CD14-positive monocyte (primary cell): ENCODE results near the gene NR0B2. TPM values are rescaled to one million over a fixed set of nuclear protein-coding genes. Genes with fewer than 3 reads are reported as not detected.

ENCODE experiments used
- DNase-seq, 3 donors: peaks; one replicate each; pipeline ENCODE4 v3.0.0-alpha.2; 2011 to 2022
- H2AFZ ChIP-seq: 2 replicates; pipeline ENCODE4 v1.6.0; 2012; ENCODE audit warnings: mild to moderate bottlenecking, low read depth, low read length, inconsistent platforms; ENCODE audit not compliant: insufficient read depth, poor library complexity, severe bottlenecking
- H3K27ac ChIP-seq, 2 donors: 1 replicate in 1 of 2; 2 replicates in 1 of 2; pipeline ENCODE4 v1.5.1; 2012 to 2013; ENCODE audit warnings: low read length in 2 of 2, control low read depth in 1 of 2, inconsistent platforms in 1 of 2, low read depth in 1 of 2, mild to moderate bottlenecking in 1 of 2
- H3K27me3 ChIP-seq, 2 donors: one replicate each; pipeline versions ENCODE4 v1.6.0 to v1.6.1; 2011 to 2013; ENCODE audit warnings: low read length in 2 of 2; ENCODE audit not compliant: control insufficient read depth in 2 of 2, insufficient read depth in 2 of 2
- H3K36me3 ChIP-seq, 2 donors: replicated peaks in 1 of 2; 1 replicate in 1 of 2; 2 replicates in 1 of 2; pipeline versions ENCODE4 v1.5.1 to v1.6.1; 2012 to 2013; ENCODE audit warnings: low read length in 2 of 2, control low read depth in 1 of 2, inconsistent platforms in 1 of 2, mild to moderate bottlenecking in 1 of 2; ENCODE audit not compliant: insufficient read depth in 2 of 2, control insufficient read depth in 1 of 2
- H3K4me1 ChIP-seq, 2 donors: 1 replicate in 1 of 2; 2 replicates in 1 of 2; pipeline versions ENCODE4 v1.5.1 to v1.6.1; 2012 to 2013; ENCODE audit warnings: low read length in 2 of 2, control low read depth in 1 of 2, inconsistent platforms in 1 of 2, mild to moderate bottlenecking in 1 of 2, moderate library complexity in 1 of 2; ENCODE audit not compliant: insufficient read depth in 2 of 2, control insufficient read depth in 1 of 2
- H3K4me2 ChIP-seq: replicated peaks from 2 replicates; pipeline ENCODE3; 2012; ENCODE audit warnings: low read length, moderate library complexity, mild to moderate bottlenecking; ENCODE audit not compliant: poor library complexity, severe bottlenecking; ENCODE audit errors: extremely low read depth
- H3K4me3 ChIP-seq, 3 experiments: fragments of 200-600 bp in 1 of 3; sonication (generic) in 1 of 3; replicated peaks in 1 of 3; 1 replicate in 2 of 3; 2 replicates in 1 of 3; pipeline ENCODE4 v1.5.1; 2011 to 2013; ENCODE audit warnings: low read length in 3 of 3, mild to moderate bottlenecking in 3 of 3, control low read depth in 2 of 3, low read depth in 2 of 3, inconsistent platforms in 1 of 3, moderate library complexity in 1 of 3
- H3K79me2 ChIP-seq: 2 replicates; pipeline ENCODE4 v1.6.0; 2012; ENCODE audit warnings: mild to moderate bottlenecking, control low read depth, inconsistent platforms, low read length, moderate library complexity; ENCODE audit not compliant: insufficient read depth
- H3K9ac ChIP-seq: 2 replicates; pipeline ENCODE4 v1.6.0; 2017; ENCODE audit warnings: low read length, mild to moderate bottlenecking; ENCODE audit not compliant: insufficient read depth, poor library complexity, severe bottlenecking
- H3K9me3 ChIP-seq, 2 donors: replicated peaks in 1 of 2; 1 replicate in 1 of 2; 2 replicates in 1 of 2; pipeline versions ENCODE4 v1.5.1 to v1.6.1; 2012 to 2013; ENCODE audit warnings: low read length in 2 of 2, control low read depth in 1 of 2; ENCODE audit not compliant: control insufficient read depth in 1 of 2, insufficient read depth in 1 of 2
- H4K20me1 ChIP-seq: 2 replicates; pipeline ENCODE4 v1.6.0; 2012; ENCODE audit warnings: mild to moderate bottlenecking, low read length, control low read depth, moderate library complexity; ENCODE audit not compliant: insufficient read depth
- H3K27ac Mint-ChIP-seq, 7 donors: one replicate each; pipeline ENCODE4 v1.8.0; 2020; ENCODE audit warnings: mild to moderate bottlenecking in 7 of 7, mixed read lengths in 7 of 7, moderate library complexity in 6 of 7, inconsistent platforms in 2 of 7
- H3K27me3 Mint-ChIP-seq, 3 donors: one replicate each; pipeline ENCODE4 v1.8.0; 2021 to 2022; ENCODE audit warnings: low read depth in 3 of 3, mild to moderate bottlenecking in 3 of 3, mixed read lengths in 3 of 3, moderate library complexity in 3 of 3, inconsistent platforms in 1 of 3
- H3K36me3 Mint-ChIP-seq, 2 donors: one replicate each; pipeline ENCODE4 v1.8.0; 2020; ENCODE audit warnings: mixed read lengths in 2 of 2, inconsistent platforms in 1 of 2, mild to moderate bottlenecking in 1 of 2
- H3K4me1 Mint-ChIP-seq: one replicate; pipeline ENCODE4 v1.8.0; 2020; ENCODE audit warnings: mild to moderate bottlenecking, mixed read lengths
- H3K4me3 Mint-ChIP-seq, 2 donors: one replicate each; pipeline ENCODE4 v1.8.0; 2020; ENCODE audit warnings: mild to moderate bottlenecking in 2 of 2, mixed read lengths in 2 of 2, moderate library complexity in 1 of 2
- H3K9me3 Mint-ChIP-seq, 7 donors: one replicate each; pipeline ENCODE4 v1.8.0; 2020 to 2022; ENCODE audit warnings: mixed read lengths in 7 of 7, mild to moderate bottlenecking in 6 of 7, moderate library complexity in 6 of 7, inconsistent platforms in 2 of 7
- CTCF ChIP-seq: fragments of 200-600 bp; IDR thresholded peaks from one replicate; pipeline ENCODE4 v1.8.0; 2022; ENCODE audit warnings: antibody characterized with exemption, mild to moderate bottlenecking
- WGBS: methylation state at CpG from one replicate; pipeline ENCODE4 v1.1.5; 2013; ENCODE audit warnings: missing lambda C conversion rate; ENCODE audit not compliant: insufficient coverage; 5-methylcytosine and 5-hydroxymethylcytosine counted together
- intact Hi-C, 2 donors: fragments of 100-400 bp; cut with micrococcal nuclease; formaldehyde crosslinking; loops; one replicate each; pipeline versions ENCODE4 v1.15.0 to v1.15.1; 2023
- polyA plus RNA-seq, 3 donors: library from polyadenylated mRNA; depleted of rRNA in 1 of 3; unstranded in 2 of 3; stranded (reverse) in 1 of 3; fragments of 300-500 nt in 2 of 3; fragments of >200 nt in 1 of 3; fragmentation: Illumina TruSeq in 2 of 3; gene quantifications; 1 replicate in 2 of 3; 2 replicates in 1 of 3; pipeline ENCODE4 v1.2.3, GENCODE V29; 2012 to 2021

Gene NR0B2
- polyA plus RNA-seq, 3 donors = not detected

GRCh38 chr1:26889551-26890466, 24.0 kb downstream of the NR0B2 start, which contains the start of gene GPN2:
Gene GPN2, minus strand, starts transcription at chr1:26890283. Its CDS starts 187 bp downstream, at chr1:26890096.
- Histone ChIP-seq H3K9ac (peak within 1 kb of the TSS; percentile 87), H3K36me3 (peaks cover 51 to 69% of the 10 kb centered on the region in 2 donors), H3K27ac (peak within 1 kb of the TSS; percentile 83 to 84), H3K4me3 (peak within 1 kb of the TSS; percentile 68 to 83 (median 78)), H3K9me3 (no peaks in the 10 kb centered on the region), H2AFZ (peak within 1 kb of the TSS; percentile 90), H3K79me2 (peaks cover 25% of the 10 kb centered on the region), H3K4me1 (peaks cover 12 to 18% of the 10 kb centered on the region in 2 donors), H3K27me3 (no peaks in the 10 kb centered on the region), H4K20me1 (peaks cover 37% of the 10 kb centered on the region), H3K4me2 (peak within 1 kb of the TSS; percentile 85)
- H3K9me3 Mint-ChIP-seq = no peaks in the 10 kb centered on the region
- H3K4me3 Mint-ChIP-seq = peak within 1 kb of the TSS; percentile 90 to 94
- H3K36me3 Mint-ChIP-seq = peaks cover 56 to 71% of the 10 kb centered on the region in 2 donors
- DNase-seq = peak; percentile 64 to 78 (median 71)
- H3K27ac Mint-ChIP-seq = peak within 1 kb of the TSS; percentile 88 to 96 (median 94)
- WGBS = 2% methylated on average over 83 of the region's 89 CpGs
- H3K4me1 Mint-ChIP-seq = peaks cover 25% of the 10 kb centered on the region
- peaks cover 0 to 2% (median 1%) of the 10 kb centered on the region in 3 donors for H3K27me3 Mint-ChIP-seq
- intact Hi-C loops = no loop called here
- TF ChIP-seq CTCF = no peak

GRCh38 chr1:26888231-26888630, 25.5 kb downstream of the NR0B2 start:
- no peak for TF ChIP-seq CTCF
- Histone ChIP-seq H3K9ac (no peak overlapping the region), H3K36me3 (peaks cover 52 to 69% of the 10 kb centered on the region in 2 donors), H2AFZ (no peak overlapping the region), H3K4me1 (peaks cover 12 to 18% of the 10 kb centered on the region in 2 donors), H4K20me1 (peaks cover 38% of the 10 kb centered on the region), H3K4me2 (no peak overlapping the region), H3K4me3 (no peak overlapping the region), H3K9me3 (no peaks in the 10 kb centered on the region), H3K27me3 (no peaks in the 10 kb centered on the region), H3K79me2 (peaks cover 18% of the 10 kb centered on the region), H3K27ac (peak overlapping the region in 1 of 2 donors; percentile 83)
- Mint-ChIP-seq H3K27me3 (peaks cover 0 to 2% (median 1%) of the 10 kb centered on the region in 3 donors), H3K4me3 (no peak overlapping the region), H3K36me3 (peaks cover 58 to 71% of the 10 kb centered on the region in 2 donors), H3K4me1 (peaks cover 24% of the 10 kb centered on the region), H3K27ac (peak overlapping the region in 2 of 7 donors; percentile 35 to 81), H3K9me3 (no peaks in the 10 kb centered on the region)
- intact Hi-C loops = no loop called here
- no CpG with 5 or more reads among the region's 1 CpG for WGBS
- DNase-seq = no peak
